IPS-18a (cell line): ENCODE measurements around the gene MOB3C.
"Not testable (repeated sequence)": the region's sequence is repeated elsewhere in the genome, so short reads cannot be mapped to it uniquely, and the experiment has no call there.

Experiments used
- H3K27ac ChIP-seq: one replicate; pipeline ENCODE4 v1.5.1; 2013; ENCODE audit warnings: low read length
- H3K27me3 ChIP-seq: one replicate; pipeline ENCODE4 v1.6.1; 2013; ENCODE audit warnings: mild to moderate bottlenecking, low read length; ENCODE audit not compliant: control insufficient read depth, insufficient read depth
- H3K36me3 ChIP-seq: one replicate; pipeline ENCODE4 v1.6.1; 2013; ENCODE audit warnings: low read depth, low read length; ENCODE audit not compliant: control insufficient read depth
- H3K4me1 ChIP-seq: one replicate; pipeline ENCODE4 v1.6.1; 2013; ENCODE audit warnings: low read depth, low read length; ENCODE audit not compliant: control insufficient read depth
- H3K4me3 ChIP-seq: one replicate; pipeline ENCODE4 v1.5.1; 2013; ENCODE audit warnings: low read length
- H3K9ac ChIP-seq: one replicate; pipeline ENCODE4 v1.6.1; 2013; ENCODE audit warnings: mild to moderate bottlenecking, low read length, moderate library complexity
- H3K9me3 ChIP-seq: one replicate; pipeline ENCODE4 v1.6.1; 2013; ENCODE audit warnings: low read depth, low read length; ENCODE audit not compliant: control insufficient read depth

The MOB3C gene

GRCh38 chr1:46652321-46653100 is 35.9 kb upstream of the MOB3C start:
- H3K4me1 ChIP-seq = no peaks in the 10 kb centered on the region
- no peak overlapping the region for H3K4me3 ChIP-seq
- H3K27me3 ChIP-seq = no peaks in the 10 kb centered on the region
- H3K9me3 ChIP-seq = peaks cover 12% of the 10 kb centered on the region
- no peak overlapping the region for H3K9ac ChIP-seq
- peaks cover 43% of the 10 kb centered on the region for H3K36me3 ChIP-seq
- no peak overlapping the region for H3K27ac ChIP-seq

GRCh38 chr1:46651152-46651551 is 34.5 kb upstream of the MOB3C start:
- not testable (repeated sequence) for H3K27me3 ChIP-seq, H3K9ac ChIP-seq, H3K27ac ChIP-seq, H3K4me1 ChIP-seq, H3K4me3 ChIP-seq
- H3K9me3 ChIP-seq = peaks cover 16% of the 10 kb centered on the region
- H3K36me3 ChIP-seq = peaks cover 36% of the 10 kb centered on the region

- Histone ChIP-seq H3K9me3 (peaks cover 16% of the 10 kb centered on the region), H3K4me3 (no peak overlapping the region), H3K4me1 (no peaks in the 10 kb centered on the region), H3K27ac (no peak overlapping the region), H3K9ac (no peak overlapping the region), H3K27me3 (no peaks in the 10 kb centered on the region), H3K36me3 (peaks cover 30% of the 10 kb centered on the region)
These were observed 33.9 kb upstream of the MOB3C start for GRCh38 chr1:46650491-46650890.

- no peaks in the 10 kb centered on the region for H3K27me3 ChIP-seq
- H3K4me1 ChIP-seq = no peaks in the 10 kb centered on the region
- H3K9ac ChIP-seq = no peak overlapping the region
- peaks cover 16% of the 10 kb centered on the region for H3K9me3 ChIP-seq
- H3K4me3 ChIP-seq = no peak overlapping the region
- H3K36me3 ChIP-seq = peaks cover 30% of the 10 kb centered on the region
- no peak overlapping the region for H3K27ac ChIP-seq
These were observed 33.2 kb upstream of the MOB3C start for GRCh38 chr1:46649764-46650163.

GRCh38 chr1:46647611-46648010 is 31.0 kb upstream of the MOB3C start:
- Histone ChIP-seq H3K4me3 (no peak overlapping the region), H3K27ac (no peak overlapping the region), H3K9me3 (peaks cover 16% of the 10 kb centered on the region), H3K9ac (no peak overlapping the region), H3K36me3 (peaks cover 35% of the 10 kb centered on the region), H3K4me1 (no peaks in the 10 kb centered on the region), H3K27me3 (no peaks in the 10 kb centered on the region)

GRCh38 chr1:46646844-46647243 is 30.2 kb upstream of the MOB3C start:
- no peak overlapping the region for H3K9ac ChIP-seq
- H3K27ac ChIP-seq = no peak overlapping the region
- no peaks in the 10 kb centered on the region for H3K27me3 ChIP-seq
- H3K4me1 ChIP-seq = no peaks in the 10 kb centered on the region
- peaks cover 16% of the 10 kb centered on the region for H3K9me3 ChIP-seq
- H3K4me3 ChIP-seq = no peak overlapping the region
- peaks cover 29% of the 10 kb centered on the region for H3K36me3 ChIP-seq

- Histone ChIP-seq H3K27me3 (no peaks in the 10 kb centered on the region), H3K9me3 (peaks cover 16% of the 10 kb centered on the region), H3K9ac (no peak overlapping the region), H3K27ac (no peak overlapping the region), H3K4me3 (no peak overlapping the region), H3K36me3 (peaks cover 33% of the 10 kb centered on the region), H3K4me1 (no peaks in the 10 kb centered on the region)
These were observed 29.7 kb upstream of the MOB3C start for GRCh38 chr1:46646331-46646730.

- H3K4me1 ChIP-seq = no peaks in the 10 kb centered on the region
- no peaks in the 10 kb centered on the region for H3K27me3 ChIP-seq
- H3K4me3 ChIP-seq = no peak overlapping the region
- H3K9ac ChIP-seq = no peak overlapping the region
- peaks cover 34% of the 10 kb centered on the region for H3K36me3 ChIP-seq
- H3K27ac ChIP-seq = no peak overlapping the region
- peaks cover 16% of the 10 kb centered on the region for H3K9me3 ChIP-seq
These were observed 29.2 kb upstream of the MOB3C start for GRCh38 chr1:46645815-46646214.

- H3K9ac ChIP-seq = no peak overlapping the region
- no peaks in the 10 kb centered on the region for H3K27me3 ChIP-seq
- peaks cover 5% of the 10 kb centered on the region for H3K9me3 ChIP-seq
- H3K27ac ChIP-seq = no peak overlapping the region
- H3K4me1 ChIP-seq = no peaks in the 10 kb centered on the region
- H3K4me3 ChIP-seq = no peak overlapping the region
- H3K36me3 ChIP-seq = peaks cover 18% of the 10 kb centered on the region
These were observed 26.8 kb upstream of the MOB3C start for GRCh38 chr1:46643368-46643775.

- Histone ChIP-seq H3K9me3 (peaks cover 1% of the 10 kb centered on the region), H3K4me3 (no peak overlapping the region), H3K9ac (no peak overlapping the region), H3K27ac (no peak overlapping the region), H3K4me1 (no peaks in the 10 kb centered on the region), H3K27me3 (no peaks in the 10 kb centered on the region), H3K36me3 (peaks cover 13% of the 10 kb centered on the region)
These were observed 25.6 kb upstream of the MOB3C start for GRCh38 chr1:46642115-46642680.

- Histone ChIP-seq H3K9me3 (no peaks in the 10 kb centered on the region), H3K27me3 (no peaks in the 10 kb centered on the region)
These were observed 22.9 kb upstream of the MOB3C start for GRCh38 chr1:46639547-46639946.

GRCh38 chr1:46638921-46639320 is 22.3 kb upstream of the MOB3C start:
- peaks cover 29% of the 10 kb centered on the region for H3K36me3 ChIP-seq
- H3K27me3 ChIP-seq = no peaks in the 10 kb centered on the region
- no peaks in the 10 kb centered on the region for H3K4me1 ChIP-seq
- no peaks in the 10 kb centered on the region for H3K9me3 ChIP-seq
- H3K9ac ChIP-seq = no peak overlapping the region
- H3K27ac ChIP-seq = no peak overlapping the region
- no peak overlapping the region for H3K4me3 ChIP-seq

More at GRCh38 chr1:46639547-46639946, 22.9 kb upstream of the MOB3C start:
- Histone ChIP-seq H3K4me3 (no peak overlapping the region), H3K4me1 (no peaks in the 10 kb centered on the region), H3K36me3 (peaks cover 29% of the 10 kb centered on the region), H3K9ac (no peak overlapping the region), H3K27ac (no peak overlapping the region)
